Small intestine (tissue), 7 donors: ENCODE measurements around the gene TRIM14. TPM values are rescaled to one million over a fixed set of nuclear protein-coding genes. Genes with fewer than 3 reads are reported as not detected.
"Not testable (repeated sequence)": the region's sequence is repeated elsewhere in the genome, so short reads cannot be mapped to it uniquely, and the experiment has no call there.

Experiments used
- DNase-seq, 2 donors: peaks; one replicate each; pipeline versions ENCODE4 v3.0.0 to v3.0.0-alpha.2; 2013
- FAIRE-seq: peaks from 2 replicates; lab custom pipeline; 2012; peaks lifted over from hg19 to GRCh38; lab: Jason Lieb, UNC
- H3K27ac ChIP-seq, 3 donors: one replicate each; pipeline ENCODE4 v1.5.1; 2013; ENCODE audit warnings: low read length in 2 of 3, mild to moderate bottlenecking in 2 of 3, control low read depth in 1 of 3, inconsistent platforms in 1 of 3, low read depth in 1 of 3, moderate library complexity in 1 of 3
- H3K27me3 ChIP-seq, 3 donors: one replicate each; pipeline ENCODE4 v1.6.1; 2013; ENCODE audit warnings: low read length in 3 of 3, inconsistent platforms in 1 of 3; ENCODE audit not compliant: control insufficient read depth in 3 of 3, insufficient read depth in 3 of 3
- H3K36me3 ChIP-seq, 3 donors: one replicate each; pipeline ENCODE4 v1.6.1; 2013; ENCODE audit warnings: low read length in 3 of 3, inconsistent platforms in 1 of 3, low read depth in 1 of 3, mild to moderate bottlenecking in 1 of 3, moderate library complexity in 1 of 3; ENCODE audit not compliant: control insufficient read depth in 3 of 3, insufficient read depth in 2 of 3
- H3K4me1 ChIP-seq, 3 donors: one replicate each; pipeline ENCODE4 v1.6.1; 2013; ENCODE audit warnings: low read length in 2 of 3, inconsistent platforms in 1 of 3, low read depth in 1 of 3, mild to moderate bottlenecking in 1 of 3, moderate library complexity in 1 of 3; ENCODE audit not compliant: control insufficient read depth in 3 of 3, insufficient read depth in 2 of 3
- H3K4me3 ChIP-seq, 3 donors: one replicate each; pipeline ENCODE4 v1.5.1; 2013; ENCODE audit warnings: low read length in 3 of 3, control low read depth in 1 of 3, inconsistent platforms in 1 of 3, low read depth in 1 of 3, mild to moderate bottlenecking in 1 of 3, moderate library complexity in 1 of 3
- H3K9me3 ChIP-seq, 2 donors: one replicate each; pipeline ENCODE4 v1.6.1; 2013; ENCODE audit warnings: low read depth in 1 of 2, low read length in 1 of 2; ENCODE audit not compliant: control insufficient read depth in 2 of 2, insufficient read depth in 1 of 2
- WGBS, 3 donors: extraction: QIAGEN DNeasy Blood & Tissue Kit; methylation state at CpG; one replicate each; pipeline ENCODE4 v1.1.7; 2013; 5-methylcytosine and 5-hydroxymethylcytosine counted together
- polyA plus RNA-seq, 4 donors: library from polyadenylated mRNA; stranded (reverse) in 3 of 4; unstranded in 1 of 4; fragments of 200-250 nt in 3 of 4; fragments of 120-200 nt in 1 of 4; gene quantifications; one replicate each; pipeline versions ENCODE4 v1.2.1 to v1.2.3, GENCODE V29; 2013
- donor health status: healthy with polysubstance abuse.
- donor health status: control.
- donor health status: control.
- donor health status: Bipolar disorder and iron deficiency.
- donor health status: healthy.

The TRIM14 gene
- polyA plus RNA-seq, 4 donors = 20.5 to 47.1 (median 32.9) TPM

- peaks cover 0 to 3% (median 0%) of the 10 kb centered on the region in 3 donors for H3K4me1 ChIP-seq
- 86 to 94% (median 92%) methylated on average over 17 of the region's 17 CpGs for WGBS, 3 donors
- FAIRE-seq (no peak), DNase-seq (no peak)
- H3K27ac ChIP-seq = no peak overlapping the region
- H3K27me3 ChIP-seq = no peaks in the 10 kb centered on the region
- peaks cover 3 to 68% (median 23%) of the 10 kb centered on the region in 3 donors for H3K36me3 ChIP-seq
- no peak overlapping the region for H3K4me3 ChIP-seq
- H3K9me3 ChIP-seq = no peaks in the 10 kb centered on the region
Observed at GRCh38 chr9:98091735-98092612, 27.0 kb downstream of the TRIM14 start.

GRCh38 chr9:98090674-98091073 lies 28.3 kb downstream of the TRIM14 start:
- not testable (repeated sequence) for H3K4me1 ChIP-seq, H3K27ac ChIP-seq, DNase-seq, H3K4me3 ChIP-seq, H3K27me3 ChIP-seq, FAIRE-seq, H3K9me3 ChIP-seq
- WGBS, 3 donors = 90 to 100% (median 90%) methylated on average over 3 of the region's 3 CpGs
- H3K36me3 ChIP-seq = peaks cover 7 to 66% (median 25%) of the 10 kb centered on the region in 3 donors

- Histone ChIP-seq H3K4me3 (peak overlapping the region in 1 of 3 donors; percentile 10), H3K9me3 (no peaks in the 10 kb centered on the region), H3K36me3 (peaks cover 9 to 63% (median 16%) of the 10 kb centered on the region in 3 donors), H3K4me1 (peaks cover 0 to 12% (median 0%) of the 10 kb centered on the region in 3 donors), H3K27me3 (no peaks in the 10 kb centered on the region), H3K27ac (no peak overlapping the region)
- FAIRE-seq (no peak), DNase-seq (peak in 1 of 2 donors; percentile 78)
- WGBS, 3 donors = 57 to 89% (median 76%) methylated on average over 77 to 92 of the region's 92 CpGs
Observed at GRCh38 chr9:98087420-98088354, 31.3 kb downstream of the TRIM14 start.

GRCh38 chr9:98086461-98086860 lies 32.6 kb downstream of the TRIM14 start:
- Histone ChIP-seq H3K4me3 (no peak overlapping the region), H3K9me3 (no peaks in the 10 kb centered on the region), H3K27ac (no peak overlapping the region), H3K27me3 (no peaks in the 10 kb centered on the region), H3K36me3 (peaks cover 10 to 63% (median 19%) of the 10 kb centered on the region in 3 donors), H3K4me1 (peaks cover 0 to 19% (median 0%) of the 10 kb centered on the region in 3 donors)
- FAIRE-seq (no peak), DNase-seq (no peak)
- WGBS, 3 donors = 96 to 99% (median 96%) methylated on average over 4 of the region's 4 CpGs

GRCh38 chr9:98085944-98086343 lies 33.1 kb downstream of the TRIM14 start:
- 84 to 87% (median 84%) methylated on average over 7 of the region's 7 CpGs for WGBS, 3 donors
- H3K27ac ChIP-seq = no peak overlapping the region

GRCh38 chr9:98085058-98085457 lies 34.0 kb downstream of the TRIM14 start:
- WGBS, 3 donors = 91 to 93% (median 92%) methylated on average over 4 of the region's 4 CpGs
- Histone ChIP-seq H3K27ac (no peak overlapping the region), H3K9me3 (no peaks in the 10 kb centered on the region), H3K27me3 (no peaks in the 10 kb centered on the region), H3K4me3 (no peak overlapping the region), H3K4me1 (peaks cover 0 to 23% (median 0%) of the 10 kb centered on the region in 3 donors), H3K36me3 (peaks cover 9 to 67% (median 18%) of the 10 kb centered on the region in 3 donors)
- FAIRE-seq (no peak), DNase-seq (no peak)

More at GRCh38 chr9:98085944-98086343, 33.1 kb downstream of the TRIM14 start:
- Histone ChIP-seq H3K4me1 (peaks cover 0 to 23% (median 0%) of the 10 kb centered on the region in 3 donors), H3K27me3 (no peaks in the 10 kb centered on the region), H3K36me3 (peaks cover 12 to 65% (median 18%) of the 10 kb centered on the region in 3 donors), H3K9me3 (no peaks in the 10 kb centered on the region), H3K4me3 (no peak overlapping the region)
- FAIRE-seq (no peak), DNase-seq (no peak)

GRCh38 chr9:98084396-98084795 lies 34.6 kb downstream of the TRIM14 start:
- FAIRE-seq (no peak), DNase-seq (no peak)
- H3K36me3 ChIP-seq = peaks cover 9 to 69% (median 18%) of the 10 kb centered on the region in 3 donors

More at GRCh38 chr9:98084396-98084795, 34.6 kb downstream of the TRIM14 start:
- WGBS, 3 donors = 89 to 97% (median 96%) methylated on average over 3 of the region's 3 CpGs
- H3K4me1 ChIP-seq = peaks cover 0 to 23% (median 0%) of the 10 kb centered on the region in 3 donors
- no peak overlapping the region for H3K4me3 ChIP-seq
- H3K9me3 ChIP-seq = no peaks in the 10 kb centered on the region
- no peaks in the 10 kb centered on the region for H3K27me3 ChIP-seq
- H3K27ac ChIP-seq = no peak overlapping the region
